Measurements from ENCODE around the gene CNTF.
A peak's percentile ranks its signal among the peaks of the same experiment; 100 is the strongest.

The CNTF gene

DNA sequence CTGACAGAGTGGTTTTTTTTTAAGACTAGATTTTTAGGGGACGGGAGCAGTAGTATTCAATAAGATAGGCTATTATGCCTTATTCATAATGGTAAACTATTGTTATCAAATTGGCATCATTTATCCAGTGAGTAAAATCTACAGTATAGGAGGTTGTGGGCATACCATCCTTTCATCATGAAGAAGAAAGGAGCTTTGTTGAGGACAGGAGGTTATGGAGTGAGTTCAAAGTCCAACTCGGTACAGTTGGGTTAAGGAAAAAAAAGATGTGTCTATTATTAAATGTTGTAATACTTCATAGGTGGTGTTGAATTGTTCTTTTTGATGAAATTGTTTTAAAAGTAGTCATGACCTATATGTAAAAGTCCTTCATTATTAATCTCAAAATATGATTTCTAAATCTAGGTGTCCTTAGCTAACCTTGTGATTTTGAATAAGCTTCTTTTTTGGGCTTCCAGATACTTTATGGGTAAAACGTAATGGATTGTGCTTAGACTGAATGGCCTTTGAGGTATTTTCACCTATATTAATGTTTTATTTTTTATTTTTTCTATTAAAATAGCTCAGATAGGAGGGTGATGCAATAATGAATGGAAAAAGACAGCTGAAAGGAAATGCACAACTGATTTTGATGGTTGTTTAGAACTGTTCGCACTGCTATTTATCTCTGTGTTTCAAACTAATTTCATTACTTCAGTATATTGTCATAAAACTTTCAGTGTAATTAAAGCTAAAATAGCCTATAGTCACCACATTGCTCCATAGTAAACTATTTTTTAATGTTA is 15.3 kb upstream of the CNTF start:
- no peak for DNase-seq (ENCODE audit: low read depth)

DNA sequence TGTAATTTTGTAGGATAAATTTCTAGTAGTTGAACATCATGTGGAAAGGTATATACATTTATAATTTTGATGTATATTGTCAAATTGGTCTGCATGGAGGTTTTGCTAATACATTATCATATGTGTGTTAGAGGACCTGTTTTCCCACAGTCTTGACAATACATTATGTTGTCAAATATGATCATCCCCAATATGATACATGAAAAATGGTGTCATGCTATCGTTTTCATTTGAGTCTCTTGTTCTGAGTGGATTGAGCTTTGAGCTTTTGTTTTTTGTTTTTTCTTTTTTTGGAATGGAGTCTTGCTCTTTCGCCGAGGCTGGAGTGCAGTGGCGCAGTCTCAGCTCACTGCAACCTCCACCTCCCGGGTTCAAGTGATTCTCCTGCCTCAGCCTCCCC is 14.1 kb upstream of the CNTF start:
- no peak for DNase-seq (ENCODE audit: low read depth)

DNA sequence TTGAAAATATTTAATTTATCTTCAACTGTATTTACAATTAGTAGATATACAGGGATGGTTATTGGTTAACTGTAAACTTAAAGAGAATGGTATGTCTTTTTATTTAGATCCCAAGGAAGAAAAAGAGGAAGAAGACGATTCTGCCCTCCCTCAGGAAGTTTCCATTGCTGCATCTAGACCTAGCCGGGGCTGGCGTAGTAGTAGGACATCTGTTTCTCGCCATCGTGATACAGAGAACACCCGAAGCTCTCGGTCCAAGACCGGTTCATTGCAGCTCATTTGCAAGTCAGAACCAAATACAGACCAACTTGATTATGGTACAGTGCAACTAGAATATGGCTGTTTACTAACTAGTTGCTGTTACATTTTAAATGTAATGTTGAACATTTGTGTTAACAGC is 12.7 kb upstream of the CNTF start:
- DNase-seq (ENCODE audit: low read depth): no peak

DNA sequence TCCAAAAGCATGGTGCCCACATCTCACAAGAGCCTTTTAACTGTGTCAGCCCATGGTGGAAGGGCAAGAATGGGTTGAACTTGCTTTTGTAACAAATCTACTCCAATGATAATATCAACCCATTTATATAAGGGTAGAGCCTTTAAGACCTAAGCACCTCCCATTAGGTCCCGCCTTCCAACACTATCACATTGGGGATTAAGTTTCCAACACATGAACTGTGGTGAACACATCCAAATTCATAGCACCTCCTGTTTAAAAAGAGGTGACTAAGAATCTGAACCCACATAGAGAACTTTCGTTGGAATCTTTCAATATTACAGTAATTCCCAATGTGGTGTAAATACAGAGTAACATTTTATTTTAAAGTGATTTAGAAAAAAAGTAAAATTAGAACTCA is 9.2 kb upstream of the CNTF start:
- no peak for DNase-seq (ENCODE audit: low read depth)

DNA sequence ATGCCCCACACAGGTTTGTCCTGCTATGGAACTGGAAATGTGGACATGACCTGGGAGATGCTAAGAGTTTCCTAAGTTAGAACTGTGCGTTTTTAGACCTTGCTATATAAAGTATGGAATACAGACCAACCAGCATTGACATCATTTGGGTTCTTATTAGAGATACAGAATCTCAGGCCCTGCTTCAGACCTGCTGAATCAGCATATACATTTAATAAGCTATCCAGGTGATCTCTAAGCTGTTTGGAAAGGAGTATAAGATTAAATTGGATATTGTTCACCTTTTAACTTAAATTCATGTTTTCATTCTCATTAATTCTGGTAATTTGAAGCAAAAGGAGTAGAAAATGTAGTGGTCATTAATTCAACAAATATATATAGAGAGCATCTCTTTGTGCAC is 6.9 kb upstream of the CNTF start:
- no peak for DNase-seq (ENCODE audit: low read depth)

DNA sequence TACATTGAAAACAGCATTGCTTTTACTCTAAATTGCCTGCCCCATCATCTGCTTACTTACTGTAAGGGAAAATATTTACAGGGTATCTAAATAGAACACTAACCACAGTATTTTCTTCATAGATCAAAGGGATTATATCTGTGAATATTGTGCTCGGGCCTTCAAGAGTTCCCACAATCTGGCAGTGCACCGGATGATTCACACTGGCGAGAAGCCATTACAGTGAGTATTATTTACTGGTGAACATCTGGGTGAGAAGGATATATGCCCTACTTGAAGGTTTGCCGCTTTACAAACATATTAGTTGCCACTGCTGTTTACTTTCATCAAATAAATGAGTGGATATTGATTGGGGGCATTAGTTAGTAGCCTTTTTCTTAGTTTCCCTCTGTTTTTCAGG is 5.9 kb upstream of the CNTF start:
- DNase-seq (ENCODE audit: low read depth): peak; percentile 65

DNA sequence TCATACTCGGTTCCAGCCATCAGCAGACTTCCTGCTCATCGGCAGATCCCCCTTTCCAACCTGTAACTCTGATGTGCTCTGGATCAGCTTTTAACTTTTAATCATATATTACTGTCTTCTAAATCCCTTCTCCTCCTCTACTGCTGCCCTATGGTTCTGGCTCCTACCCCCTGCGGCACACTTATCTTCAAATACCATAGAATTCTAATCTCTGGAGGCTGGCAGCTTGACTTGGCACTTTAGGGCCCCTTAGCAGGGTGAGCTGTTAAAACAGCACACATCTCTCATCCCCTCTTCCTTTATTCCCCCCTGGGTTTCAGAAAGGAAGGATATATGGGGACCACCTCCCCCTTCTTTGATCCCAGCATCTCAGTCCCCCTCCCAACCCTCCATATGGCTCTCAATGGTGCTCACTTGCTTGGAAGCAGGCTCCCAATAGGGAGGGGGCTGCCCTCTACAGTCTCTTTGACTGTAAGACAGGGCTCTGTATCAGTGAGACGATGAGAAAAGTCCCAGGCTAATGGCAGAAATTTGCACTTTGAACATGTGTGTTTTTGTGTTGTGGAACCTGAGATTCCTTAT is 4.4 kb upstream of the CNTF start:
- no peak for DNase-seq (ENCODE audit: low read depth)

DNA sequence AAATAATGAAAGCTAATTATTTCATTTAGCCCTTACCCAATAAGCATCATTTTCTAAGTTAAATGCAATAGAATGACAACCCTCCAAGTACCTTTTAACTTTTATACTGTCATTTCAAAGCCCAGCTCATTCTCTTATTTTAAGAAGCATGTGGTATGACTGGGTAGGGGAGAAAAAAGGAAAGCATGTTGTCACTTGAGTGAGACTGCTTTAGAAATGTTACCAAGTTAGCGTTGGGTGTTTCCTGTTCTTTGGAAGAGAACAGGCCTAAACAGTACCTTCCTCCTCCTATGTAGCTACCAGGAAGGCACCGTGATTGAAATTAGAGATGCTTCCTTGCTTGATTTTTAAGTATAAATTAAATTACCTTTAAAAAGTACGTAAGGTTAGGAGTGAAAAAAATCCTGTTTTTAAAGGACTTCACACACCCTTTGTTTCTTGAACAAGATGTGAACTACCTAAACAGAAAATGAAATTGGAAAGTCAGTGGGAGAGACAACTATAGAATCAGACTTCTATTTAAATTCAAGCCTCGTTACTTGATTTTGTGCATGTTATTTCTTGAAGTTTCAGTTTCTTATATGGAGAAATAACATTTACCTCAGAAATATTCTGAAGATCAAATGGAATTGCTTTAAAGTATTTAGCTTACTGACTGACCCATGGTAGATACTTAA is 741 bp upstream of the CNTF start:
- DNase-seq (ENCODE audit: low read depth): no peak

DNA sequence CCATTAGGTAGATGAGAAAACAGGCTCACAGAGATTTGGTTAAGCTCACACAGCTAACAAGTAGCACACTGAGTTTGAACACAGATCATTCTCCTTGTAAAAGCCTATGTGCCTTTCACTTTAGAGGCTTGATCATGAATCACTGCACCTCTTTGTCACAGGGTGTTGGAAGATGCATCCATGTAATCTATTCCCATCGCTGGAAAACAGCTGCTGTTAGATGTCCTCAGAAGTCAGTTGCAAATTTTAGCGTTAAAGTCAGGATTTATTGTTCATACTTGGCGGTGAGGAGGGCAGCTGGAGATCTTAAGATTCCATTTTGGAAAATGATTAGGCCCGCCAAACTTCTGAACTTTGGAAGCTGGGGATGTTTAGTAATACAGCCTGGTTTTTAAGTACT is 2.6 kb downstream of the CNTF start:
- DNase-seq (ENCODE audit: low read depth): no peak

DNA sequence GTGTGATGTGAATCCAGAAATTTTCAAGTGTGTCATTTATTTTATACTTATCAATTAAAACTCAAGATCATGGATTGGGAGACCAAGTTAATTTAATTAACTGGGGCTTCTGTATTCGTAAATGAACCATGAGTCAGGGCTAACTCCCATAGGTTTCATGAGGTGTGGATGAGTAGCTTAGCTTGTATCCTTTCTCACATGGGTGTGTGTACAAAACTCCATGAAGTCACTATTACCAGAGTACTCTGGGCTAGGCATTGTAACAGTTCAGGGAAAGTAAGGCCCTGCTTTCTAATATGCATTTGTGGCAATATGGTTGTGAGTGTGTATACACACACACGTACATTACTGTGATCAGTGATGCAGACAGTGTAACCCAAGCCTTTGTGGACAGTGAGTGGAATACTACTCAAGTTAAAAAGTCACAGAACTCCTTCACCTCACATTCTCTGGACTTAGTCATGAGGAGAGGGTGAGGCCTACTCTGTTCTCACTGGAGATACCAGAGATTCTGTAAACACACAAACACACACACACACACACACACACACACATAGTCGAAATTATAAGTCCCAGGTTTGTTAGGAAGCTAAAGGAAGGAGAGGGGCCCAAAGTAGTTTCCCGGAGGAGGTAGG is 3.5 kb downstream of the CNTF start:
- DNase-seq (ENCODE audit: low read depth): peak; percentile 51

DNA sequence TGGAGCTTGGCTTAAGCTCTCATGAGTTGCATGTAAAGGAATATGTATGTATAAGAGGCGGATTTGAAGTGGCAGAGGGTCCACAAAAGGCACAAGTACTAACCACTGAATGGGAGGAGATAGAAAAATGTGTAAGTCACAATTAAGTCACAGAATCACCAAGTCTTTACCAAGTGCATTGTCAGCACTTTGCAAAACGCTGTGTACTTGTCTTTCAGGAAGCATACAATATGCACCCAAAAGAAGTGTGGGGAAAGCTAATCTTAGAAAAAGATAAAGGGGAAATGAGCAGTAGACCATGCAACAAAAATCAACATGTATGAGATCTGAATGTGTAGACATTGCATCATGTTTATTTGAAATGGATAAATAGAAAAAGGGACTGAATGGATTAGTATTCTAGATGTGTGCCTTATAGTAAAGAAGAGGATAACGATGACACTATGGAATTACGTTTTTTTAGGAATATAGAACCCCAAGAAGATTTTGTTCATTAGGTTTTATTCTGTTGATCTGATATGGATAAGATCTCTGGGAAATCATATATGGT is 4.5 kb downstream of the CNTF start:
- no peak for DNase-seq (ENCODE audit: low read depth)

DNA sequence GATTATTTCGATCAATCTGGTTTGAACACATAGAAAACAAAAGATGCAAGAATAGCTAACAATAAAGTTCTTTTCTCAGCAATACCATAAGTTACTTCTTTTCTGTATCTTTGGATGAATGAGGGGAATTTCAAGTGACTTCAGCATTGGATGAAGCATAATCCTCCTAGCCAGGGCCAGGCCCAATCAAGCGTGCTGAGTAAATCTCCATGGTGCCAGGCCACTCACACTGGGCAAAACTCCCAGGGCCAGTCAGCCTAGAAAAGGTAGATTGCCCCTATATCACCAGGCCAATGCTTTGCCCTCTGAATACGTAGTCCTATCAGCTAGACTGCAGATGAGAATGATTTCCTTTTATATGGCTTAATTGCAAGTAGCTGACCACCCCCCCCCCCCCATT is 6.0 kb downstream of the CNTF start:
- no peak for DNase-seq (ENCODE audit: low read depth)

DNA sequence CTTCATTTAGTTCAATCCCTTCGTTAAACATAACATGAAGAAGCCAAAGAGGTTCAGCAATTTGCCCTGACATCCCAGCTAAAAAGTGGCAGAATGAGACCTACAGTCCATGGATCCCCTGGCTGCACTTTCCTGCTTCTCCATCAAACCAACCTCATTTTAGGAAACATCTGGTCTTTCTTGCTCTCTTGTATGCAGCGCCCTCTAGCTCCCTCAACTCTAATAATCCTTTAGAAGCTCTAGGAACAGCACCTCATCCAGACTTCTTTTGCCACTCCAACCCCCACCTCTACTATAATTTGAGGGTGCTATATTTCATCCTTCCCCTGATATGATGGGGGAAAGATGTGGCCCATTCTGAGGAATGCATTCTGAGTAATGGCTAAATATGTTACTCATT is 7.4 kb downstream of the CNTF start:
- DNase-seq (ENCODE audit: low read depth): no peak

DNA sequence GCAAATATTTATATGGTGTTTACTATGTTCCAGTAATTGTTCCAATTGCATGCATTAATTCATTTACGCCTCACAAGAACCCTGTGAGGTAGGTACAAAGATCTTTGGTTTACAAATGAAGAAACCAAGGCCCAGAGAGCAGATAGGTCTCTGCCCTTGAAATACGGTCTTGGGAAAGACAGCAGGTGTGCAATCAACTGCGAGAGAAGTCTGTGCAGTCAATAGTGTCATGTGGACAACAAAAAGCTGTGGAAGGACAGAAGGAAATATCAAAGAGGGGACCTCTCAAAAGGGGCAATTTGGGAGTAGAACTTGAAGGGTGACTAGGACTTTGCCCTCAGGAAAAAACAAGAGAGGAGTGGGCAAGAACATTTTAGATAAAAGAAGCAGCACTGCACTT is 8.9 kb downstream of the CNTF start:
- DNase-seq (ENCODE audit: low read depth): no peak

DNA sequence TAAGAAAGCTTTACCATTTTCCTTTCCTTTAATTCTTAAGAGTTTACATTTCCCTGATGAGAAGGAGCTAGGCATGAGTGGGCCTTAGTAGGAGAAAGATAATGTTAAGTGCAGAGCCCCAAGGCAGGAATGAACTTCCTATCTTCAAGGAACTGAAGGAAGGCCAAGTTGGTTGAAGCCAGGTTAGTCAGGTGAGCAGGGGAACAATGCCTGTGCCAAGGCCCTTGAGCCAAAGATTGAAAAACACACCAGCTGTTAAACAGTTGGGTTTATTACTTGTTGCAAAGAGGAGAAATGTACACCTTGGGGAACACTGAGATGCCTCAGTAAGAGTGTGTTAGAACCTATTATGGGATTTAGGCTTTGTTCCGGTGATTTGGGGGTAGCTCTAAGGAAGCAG is 10.0 kb downstream of the CNTF start:
- DNase-seq (ENCODE audit: low read depth): no peak

DNA sequence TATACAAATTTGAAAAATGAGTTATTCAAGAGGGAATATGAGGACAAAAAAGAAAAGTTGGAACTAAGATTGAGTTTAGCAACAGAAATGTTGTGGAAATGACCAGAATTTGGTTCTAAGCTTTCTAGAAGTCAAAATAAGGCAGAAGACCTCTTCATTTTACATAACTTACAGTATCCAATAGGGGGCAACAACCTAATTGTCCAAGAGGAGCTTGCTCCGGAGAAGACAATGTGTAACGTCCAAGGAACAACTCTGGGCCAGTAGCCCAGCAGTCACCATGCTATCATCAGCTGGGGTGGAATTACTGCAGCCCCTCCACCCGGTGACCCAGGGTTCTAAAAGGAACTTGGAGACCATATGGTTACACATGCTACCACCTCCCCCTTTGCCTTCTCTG is 14.1 kb downstream of the CNTF start:
- no peak for DNase-seq (ENCODE audit: low read depth)

DNA sequence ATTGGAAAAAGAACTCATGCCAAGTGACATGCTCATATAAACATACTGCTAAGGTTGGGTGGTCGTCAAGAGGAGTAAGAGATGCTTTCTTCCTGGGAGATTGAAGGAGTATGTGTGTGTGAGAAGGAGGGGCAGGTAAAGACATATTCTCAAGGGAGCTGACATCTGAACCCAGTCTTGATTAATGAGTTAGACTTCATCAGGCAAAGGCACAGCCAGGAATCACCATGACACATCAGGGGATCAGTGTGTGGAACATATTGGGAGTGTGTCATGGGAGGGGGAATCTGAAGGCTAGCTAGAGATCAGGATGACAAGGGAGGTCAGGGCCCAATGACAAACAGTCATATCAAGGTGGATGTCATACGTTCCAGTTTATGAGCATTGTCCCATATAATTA is 14.9 kb downstream of the CNTF start:
- no peak for DNase-seq (ENCODE audit: low read depth)

DNA sequence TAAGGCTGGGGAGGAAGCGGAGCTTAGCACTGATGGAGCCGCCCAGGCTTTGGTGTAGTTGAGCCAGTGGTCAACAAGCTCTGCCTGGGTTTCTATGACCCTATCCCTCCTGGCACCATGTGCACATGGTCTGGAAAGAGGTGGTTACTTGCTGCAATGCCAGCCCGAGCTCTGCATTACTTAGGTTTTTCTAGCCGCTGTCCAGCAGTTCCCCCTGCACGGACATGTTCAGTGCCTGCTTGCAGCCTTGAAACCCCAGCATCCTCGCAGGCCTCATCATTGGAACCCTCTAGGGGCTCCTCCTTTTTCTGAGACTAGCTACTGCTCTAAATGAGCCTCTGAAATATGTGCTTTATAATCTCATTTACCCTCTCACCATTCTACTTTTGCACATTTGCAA is 16.6 kb downstream of the CNTF start:
- no peak for DNase-seq (ENCODE audit: low read depth)

DNA sequence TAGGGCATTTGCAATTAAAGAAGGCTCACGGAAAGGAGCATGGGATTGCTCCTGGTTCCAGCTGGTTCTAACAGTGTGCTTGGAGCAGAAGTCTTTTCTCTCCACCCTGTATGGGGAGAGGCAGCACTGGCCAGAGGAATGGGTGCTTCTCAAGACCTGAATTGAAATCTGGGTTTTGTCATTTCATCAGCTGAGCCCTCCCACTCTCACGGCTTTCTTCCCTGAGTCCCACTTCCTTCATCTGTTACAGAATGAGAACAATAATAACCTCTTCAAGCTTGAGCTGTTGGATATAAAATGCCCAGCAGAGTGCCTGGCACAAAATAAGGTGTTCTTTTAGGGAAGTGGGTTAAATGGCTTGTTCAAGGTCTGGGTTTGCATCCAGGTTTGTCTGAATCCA is 17.2 kb downstream of the CNTF start:
- no peak for DNase-seq (ENCODE audit: low read depth)

DNA sequence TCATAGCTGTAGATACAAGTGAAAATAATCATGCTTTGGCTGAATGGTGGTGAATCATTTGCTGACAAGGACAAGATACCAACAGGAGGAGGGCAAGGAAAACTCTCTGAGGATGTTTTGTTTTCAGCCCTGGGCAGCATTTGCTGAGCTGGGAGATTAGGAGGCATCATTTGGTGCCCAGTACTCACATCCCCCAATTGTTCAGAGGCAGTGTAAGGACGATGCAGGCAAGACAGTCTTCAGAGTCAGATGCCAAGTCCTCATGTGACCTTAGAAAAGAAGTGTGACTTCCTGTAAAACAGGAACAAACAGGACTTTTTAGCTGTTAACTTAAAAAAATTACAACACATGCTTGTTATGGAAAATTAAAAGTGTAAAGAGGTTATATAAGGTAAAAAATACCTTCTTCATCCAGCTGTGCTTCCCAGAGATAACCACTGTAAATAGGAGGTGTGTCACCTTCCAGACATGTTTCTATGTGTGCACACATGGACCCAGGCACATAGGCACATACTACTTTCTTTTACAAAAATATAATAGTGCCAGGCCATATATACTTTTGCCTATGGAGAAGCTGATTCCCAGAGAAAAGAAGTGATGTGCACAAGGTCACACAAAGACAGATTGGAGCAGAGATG is 18.0 kb downstream of the CNTF start:
- DNase-seq (ENCODE audit: low read depth): no peak

DNA sequence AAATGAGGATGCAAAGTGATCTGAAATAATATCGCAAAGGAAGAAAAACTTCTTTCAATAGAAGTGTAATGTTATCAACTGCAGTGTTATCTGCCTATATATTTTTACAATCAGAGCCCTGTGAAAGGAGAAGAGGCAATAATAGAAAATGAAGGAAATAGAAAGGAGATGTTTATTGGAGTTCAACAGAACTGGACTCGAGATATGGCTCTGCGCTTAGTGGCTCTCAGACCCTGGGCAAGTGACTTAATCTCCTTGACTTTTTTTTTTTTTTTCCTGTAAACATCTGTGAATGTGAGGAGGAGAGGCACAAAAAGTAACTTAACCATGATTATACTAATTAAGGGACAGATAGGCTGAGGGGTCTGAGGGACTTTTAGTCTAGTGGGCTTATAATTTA is 18.9 kb downstream of the CNTF start:
- DNase-seq (ENCODE audit: low read depth): no peak

DNA sequence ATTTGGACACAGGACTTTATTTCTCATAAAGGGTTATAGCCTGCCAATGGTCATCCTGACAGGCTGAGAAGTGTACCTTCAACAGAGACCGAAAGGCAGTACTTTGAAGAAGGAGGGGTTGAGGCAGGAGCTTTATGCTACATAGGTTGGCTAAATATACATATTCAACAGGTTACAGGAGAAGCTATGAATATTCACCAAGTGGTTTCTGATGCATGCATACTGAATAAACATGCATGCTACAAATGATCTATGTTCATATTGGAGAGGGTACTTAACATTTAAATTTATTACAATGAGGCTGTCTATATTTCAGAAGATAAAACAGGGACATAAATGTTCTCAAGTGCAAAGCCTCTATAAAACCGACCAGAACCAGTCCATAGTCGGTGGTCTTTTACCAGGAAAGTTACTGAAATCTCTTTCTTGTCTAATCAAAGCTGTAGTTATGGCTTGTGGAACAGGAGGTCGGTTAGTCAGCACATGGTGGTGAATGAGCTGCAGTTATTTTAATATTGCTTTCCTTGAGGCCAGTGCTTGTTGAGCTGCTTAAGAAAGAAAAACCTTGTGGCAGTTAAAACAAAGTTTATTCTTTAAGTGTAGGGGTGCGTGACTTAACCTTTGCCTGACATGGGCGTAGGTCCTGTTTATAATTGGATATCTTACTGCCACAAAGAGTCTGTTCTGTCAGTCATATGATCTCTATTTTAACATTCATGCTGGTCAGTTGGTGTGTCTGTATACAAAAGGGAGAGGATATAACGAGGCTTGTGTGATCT is 19.5 kb downstream of the CNTF start:
- no peak for DNase-seq (ENCODE audit: low read depth)

All from HS-27A (cell line).